OCI-M1 (cell line): Measurements from ENCODE around the gene PLCB3.

Source experiments
- DNase-seq: peaks from one replicate; lab custom pipeline; 2025; lab: John Stamatoyannopoulos, UW

The PLCB3 gene

GRCh38 chr11:64266339-64266738 is 15.0 kb downstream of the PLCB3 start:
- no peak for DNase-seq

- no peak for DNase-seq
Observed at GRCh38 chr11:64267207-64267945, 16.0 kb downstream of the PLCB3 start.

GRCh38 chr11:64268025-64268892 is 16.9 kb downstream of the PLCB3 start:
- no peak for DNase-seq

GRCh38 chr11:64268893-64269539 is 17.7 kb downstream of the PLCB3 start:
- peak; percentile 81 for DNase-seq

GRCh38 chr11:64269540-64270220 is 18.4 kb downstream of the PLCB3 start:
- peak; percentile 99 for DNase-seq

- no peak for DNase-seq
Observed at GRCh38 chr11:64275031-64275800, 23.9 kb downstream of the PLCB3 start.

- no peak for DNase-seq
Observed at GRCh38 chr11:64275841-64276240, 24.5 kb downstream of the PLCB3 start.

- no peak for DNase-seq
Observed at GRCh38 chr11:64276653-64277431, 25.5 kb downstream of the PLCB3 start.

- DNase-seq = no peak
Observed at GRCh38 chr11:64278576-64279190, 27.4 kb downstream of the PLCB3 start.

- no peak for DNase-seq
Observed at GRCh38 chr11:64281957-64282770, 30.8 kb downstream of the PLCB3 start.

- DNase-seq = no peak
Observed at GRCh38 chr11:64283092-64283491, 31.8 kb downstream of the PLCB3 start.

- DNase-seq = peak; percentile 97
Observed at GRCh38 chr11:64284048-64284961, 33.0 kb downstream of the PLCB3 start, which contains the start of gene BAD. Gene BAD, minus strand, starts transcription at chr11:64284665. Its CDS starts 297 bp downstream, at chr11:64284368.

GRCh38 chr11:64284962-64285884 is 33.9 kb downstream of the PLCB3 start, which contains the start of gene GPR137:
Gene GPR137, plus strand, starts transcription at chr11:64285848. Its CDS starts 677 bp downstream, at chr11:64286525.
- peak; percentile 90 for DNase-seq

GRCh38 chr11:64285885-64286800 is 34.8 kb downstream of the PLCB3 start:
- peak; percentile 13 for DNase-seq

- no peak for DNase-seq
Observed at GRCh38 chr11:64286801-64287159, 35.5 kb downstream of the PLCB3 start.
